Panc1 (cell line): ENCODE data around the gene RGS17. TPM values are rescaled to one million over a fixed set of nuclear protein-coding genes. Genes with fewer than 3 reads are reported as not detected.

Source experiments
- ATAC-seq: fragments of 200-7000 bp; cut with Tn5 transposase; 2 replicates; pipeline ENCODE4 v1.9.1; 2020; ENCODE audit warnings: mild to moderate bottlenecking, moderate library complexity
- BruUV-seq: library from RNA; stranded (reverse); fragments of 400-500 nt; replicated peaks from 2 replicates; lab custom pipeline; 2021; lab: Mats Ljungman, UMichigan
- CTCF ChIA-PET: fragments of 300-600 bp; sonication (Branson Sonifier 250); formaldehyde crosslinking; loops from one replicate; lab custom pipeline; 2022; ENCODE audit warnings: antibody characterized with exemption; lab: Charles Lee
- POLR2A ChIA-PET: fragments of 300-600 bp; sonication (Branson Sonifier 250); formaldehyde crosslinking; loops from one replicate; lab custom pipeline; 2022; ENCODE audit warnings: antibody characterized with exemption; lab: Charles Lee
- DNase-seq: peaks from one replicate; pipeline ENCODE4 v3.0.0-alpha.2; 2010; ENCODE audit warnings: low read depth, low spot score
- H3K27ac ChIP-seq: 2 replicates; pipeline ENCODE4 v1.5.1; 2011; ENCODE audit warnings: mild to moderate bottlenecking, low read length, inconsistent platforms
- H3K27me3 ChIP-seq: fragments of 200-500 bp; sonication (Bioruptor generic); 2 replicates; pipeline ENCODE4 v1.6.0; 2014; ENCODE audit warnings: low read length, inconsistent platforms; ENCODE audit not compliant: control insufficient read depth, insufficient read depth
- H3K36me3 ChIP-seq: fragments of 200-500 bp; sonication (Bioruptor generic); 2 replicates; pipeline ENCODE4 v1.5.1; 2014; ENCODE audit warnings: inconsistent platforms, mild to moderate bottlenecking, low read length, moderate library complexity; ENCODE audit not compliant: control insufficient read depth, insufficient read depth
- H3K4me1 ChIP-seq: 2 replicates; pipeline ENCODE4 v1.5.1; 2011; ENCODE audit warnings: inconsistent platforms, mild to moderate bottlenecking, low read length, moderate library complexity; ENCODE audit not compliant: control insufficient read depth, insufficient read depth
- H3K4me3 ChIP-seq, 2 experiments: 2 replicates each; pipeline ENCODE4 v1.5.1; 2011 to 2012; ENCODE audit warnings: low read depth in 2 of 2, low read length in 2 of 2, mild to moderate bottlenecking in 2 of 2, inconsistent platforms in 1 of 2, moderate library complexity in 1 of 2
- H3K9me3 ChIP-seq: fragments of 200-500 bp; sonication (Bioruptor generic); 2 replicates; pipeline ENCODE4 v1.5.1; 2014; ENCODE audit warnings: low read depth, mild to moderate bottlenecking, inconsistent platforms, low read length, moderate library complexity; ENCODE audit not compliant: control insufficient read depth, insufficient read depth
- CTCF ChIP-seq: fragments of 450-650 bp; IDR thresholded peaks from 2 replicates; pipeline ENCODE4 v1.5.1; 2017; ENCODE audit warnings: mild to moderate bottlenecking
- POLR2AphosphoS5 ChIP-seq: IDR thresholded peaks from 2 replicates; pipeline ENCODE4 v1.6.1; 2012; ENCODE audit warnings: mild to moderate bottlenecking, low read depth, low read length, moderate library complexity
- SIN3A ChIP-seq: IDR thresholded peaks from 2 replicates; pipeline ENCODE4 v1.6.1; 2012; ENCODE audit warnings: low read depth, mild to moderate bottlenecking, low read length, moderate library complexity, borderline replicate concordance; ENCODE audit not compliant: insufficient read depth
- TCF7L2 ChIP-seq: IDR thresholded peaks from 2 replicates; pipeline ENCODE4 v1.6.1; 2011; ENCODE audit warnings: mild to moderate bottlenecking, low read depth, low read length, inconsistent platforms
- in situ Hi-C: cut with HindIII; loops from 2 replicates; pipeline ENCODE4 v1.10.0; 2016; ENCODE audit warnings: low sequenced_read_pairs, low pct_unique_long_range_greater_than_20kb
- intact Hi-C: fragments of 100-400 bp; cut with micrococcal nuclease; formaldehyde crosslinking; loops from one replicate; pipeline ENCODE4 v1.10.0; 2022; ENCODE audit not compliant: unreplicated experiment
- total RNA-seq: library from RNA; stranded (reverse); gene quantifications from one replicate; pipeline ENCODE4 v1.2.1, GENCODE V29; 2021; ENCODE audit not compliant: unreplicated experiment
- TF ChIP-seq, protein P1 (sequence below), 2 experiments: IDR thresholded peaks; 2 replicates each; pipeline ENCODE4 v1.6.1; 2011 to 2012; ENCODE audit warnings: low read depth in 2 of 2, control low read depth in 1 of 2, low read length in 1 of 2, mild to moderate bottlenecking in 1 of 2, moderate library complexity in 1 of 2; ENCODE audit not compliant: insufficient read depth in 1 of 2

Gene RGS17
- total RNA-seq, 1 experiment from 2014 or later, result 8.7 TPM

- H3K27ac ChIP-seq, result no peak overlapping the region
- DNase-seq (no peak), ATAC-seq (no peak)
- ChIA-PET POLR2A (no interaction called here), CTCF (no interaction called here)
- no TSS peak for BruUV-seq
- H3K4me1 ChIP-seq, result peaks cover 1% of the 10 kb centered on the region; the same call in 1 of the 2 replicates
- in situ Hi-C loops (no loop called here), intact Hi-C loops (no loop called here)
- peaks cover 4% of the 10 kb centered on the region; the same call in 1 of the 2 replicates for H3K9me3 ChIP-seq
- TF ChIP-seq CTCF, result no peak
- TF ChIP-seq SIN3A, result no peak
- no peak for TF ChIP-seq POLR2AphosphoS5
- TF ChIP-seq TCF7L2, result no peak
- TF ChIP-seq, protein P1, sequence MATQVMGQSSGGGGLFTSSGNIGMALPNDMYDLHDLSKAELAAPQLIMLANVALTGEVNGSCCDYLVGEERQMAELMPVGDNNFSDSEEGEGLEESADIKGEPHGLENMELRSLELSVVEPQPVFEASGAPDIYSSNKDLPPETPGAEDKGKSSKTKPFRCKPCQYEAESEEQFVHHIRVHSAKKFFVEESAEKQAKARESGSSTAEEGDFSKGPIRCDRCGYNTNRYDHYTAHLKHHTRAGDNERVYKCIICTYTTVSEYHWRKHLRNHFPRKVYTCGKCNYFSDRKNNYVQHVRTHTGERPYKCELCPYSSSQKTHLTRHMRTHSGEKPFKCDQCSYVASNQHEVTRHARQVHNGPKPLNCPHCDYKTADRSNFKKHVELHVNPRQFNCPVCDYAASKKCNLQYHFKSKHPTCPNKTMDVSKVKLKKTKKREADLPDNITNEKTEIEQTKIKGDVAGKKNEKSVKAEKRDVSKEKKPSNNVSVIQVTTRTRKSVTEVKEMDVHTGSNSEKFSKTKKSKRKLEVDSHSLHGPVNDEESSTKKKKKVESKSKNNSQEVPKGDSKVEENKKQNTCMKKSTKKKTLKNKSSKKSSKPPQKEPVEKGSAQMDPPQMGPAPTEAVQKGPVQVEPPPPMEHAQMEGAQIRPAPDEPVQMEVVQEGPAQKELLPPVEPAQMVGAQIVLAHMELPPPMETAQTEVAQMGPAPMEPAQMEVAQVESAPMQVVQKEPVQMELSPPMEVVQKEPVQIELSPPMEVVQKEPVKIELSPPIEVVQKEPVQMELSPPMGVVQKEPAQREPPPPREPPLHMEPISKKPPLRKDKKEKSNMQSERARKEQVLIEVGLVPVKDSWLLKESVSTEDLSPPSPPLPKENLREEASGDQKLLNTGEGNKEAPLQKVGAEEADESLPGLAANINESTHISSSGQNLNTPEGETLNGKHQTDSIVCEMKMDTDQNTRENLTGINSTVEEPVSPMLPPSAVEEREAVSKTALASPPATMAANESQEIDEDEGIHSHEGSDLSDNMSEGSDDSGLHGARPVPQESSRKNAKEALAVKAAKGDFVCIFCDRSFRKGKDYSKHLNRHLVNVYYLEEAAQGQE (IDR thresholded peaks at IDR 0.05; ENCODE audit: insufficient read depth in 1 of 2, low read depth in 2 of 2, low read length in 1 of 2), result no peak
- no peaks in the 10 kb centered on the region for H3K27me3 ChIP-seq
- no peaks in the 10 kb centered on the region for H3K36me3 ChIP-seq
- H3K4me3 ChIP-seq, result no peak overlapping the region
Observed at GRCh38 chr6:153083869-153084268, 47.2 kb downstream of the RGS17 start.

- ChIA-PET POLR2A (no interaction called here), CTCF (no interaction called here)
- Histone ChIP-seq H3K36me3 (no peaks in the 10 kb centered on the region), H3K4me3 (no peak overlapping the region), H3K27me3 (no peaks in the 10 kb centered on the region), H3K27ac (no peak overlapping the region), H3K4me1 (no peaks in the 10 kb centered on the region), H3K9me3 (peaks cover 4% of the 10 kb centered on the region; the same call in 1 of the 2 replicates)
- ATAC-seq (no peak), DNase-seq (no peak)
- in situ Hi-C loops, result no loop called here
- no TSS peak for BruUV-seq
- intact Hi-C loops, result no loop called here
- no peak for TF ChIP-seq SIN3A
- TF ChIP-seq CTCF, result no peak
- TF ChIP-seq, protein P1 (IDR thresholded peaks at IDR 0.05; ENCODE audit: insufficient read depth in 1 of 2, low read depth in 2 of 2, low read length in 1 of 2), result no peak
- TF ChIP-seq POLR2AphosphoS5, result no peak
- TF ChIP-seq TCF7L2, result no peak
Observed at GRCh38 chr6:153081914-153082313, 49.2 kb downstream of the RGS17 start.
